Measurements from ENCODE around the gene UBE2O.

GRCh38 chr17:76435751-76436150, 17.2 kb downstream of the UBE2O start:
- TF ChIP-seq ZBTB43 (CRISPR knock-in tag; IDR thresholded peaks at IDR 0.05) (no peak), TP53 (CRISPR knock-in tag; IDR thresholded peaks at IDR 0.05) (no peak), E2F1 (CRISPR knock-in tag; IDR thresholded peaks at IDR 0.05) (no peak), ZNF263 (CRISPR knock-in tag; IDR thresholded peaks at IDR 0.05; ENCODE audit: low read depth) (no peak), CREB1 (CRISPR knock-in tag; IDR thresholded peaks at IDR 0.05) (no peak), NFE2L1 (CRISPR knock-in tag; IDR thresholded peaks at IDR 0.05) (no peak), ZNF121 (CRISPR knock-in tag; IDR thresholded peaks at IDR 0.05) (no peak), GABPB1 (CRISPR knock-in tag; IDR thresholded peaks at IDR 0.05) (no peak), FOXP4 (CRISPR knock-in tag; IDR thresholded peaks at IDR 0.05) (no peak)
- TF ChIP-seq, protein P1, sequence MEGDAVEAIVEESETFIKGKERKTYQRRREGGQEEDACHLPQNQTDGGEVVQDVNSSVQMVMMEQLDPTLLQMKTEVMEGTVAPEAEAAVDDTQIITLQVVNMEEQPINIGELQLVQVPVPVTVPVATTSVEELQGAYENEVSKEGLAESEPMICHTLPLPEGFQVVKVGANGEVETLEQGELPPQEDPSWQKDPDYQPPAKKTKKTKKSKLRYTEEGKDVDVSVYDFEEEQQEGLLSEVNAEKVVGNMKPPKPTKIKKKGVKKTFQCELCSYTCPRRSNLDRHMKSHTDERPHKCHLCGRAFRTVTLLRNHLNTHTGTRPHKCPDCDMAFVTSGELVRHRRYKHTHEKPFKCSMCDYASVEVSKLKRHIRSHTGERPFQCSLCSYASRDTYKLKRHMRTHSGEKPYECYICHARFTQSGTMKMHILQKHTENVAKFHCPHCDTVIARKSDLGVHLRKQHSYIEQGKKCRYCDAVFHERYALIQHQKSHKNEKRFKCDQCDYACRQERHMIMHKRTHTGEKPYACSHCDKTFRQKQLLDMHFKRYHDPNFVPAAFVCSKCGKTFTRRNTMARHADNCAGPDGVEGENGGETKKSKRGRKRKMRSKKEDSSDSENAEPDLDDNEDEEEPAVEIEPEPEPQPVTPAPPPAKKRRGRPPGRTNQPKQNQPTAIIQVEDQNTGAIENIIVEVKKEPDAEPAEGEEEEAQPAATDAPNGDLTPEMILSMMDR (IDR thresholded peaks at IDR 0.05), result no peak
- TF ChIP-seq, protein P2, sequence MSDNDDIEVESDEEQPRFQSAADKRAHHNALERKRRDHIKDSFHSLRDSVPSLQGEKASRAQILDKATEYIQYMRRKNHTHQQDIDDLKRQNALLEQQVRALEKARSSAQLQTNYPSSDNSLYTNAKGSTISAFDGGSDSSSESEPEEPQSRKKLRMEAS (CRISPR knock-in tag; IDR thresholded peaks at IDR 0.05), result no peak
